ENCODE data around the gene CACNA1I. TPM values are rescaled to one million over a fixed set of nuclear protein-coding genes. Genes with fewer than 3 reads are reported as not detected.
"Not testable (repeated sequence)": the region's sequence is repeated elsewhere in the genome, so short reads cannot be mapped to it uniquely, and the experiment has no call there.

Gene CACNA1I
- polyA plus RNA-seq, 1 experiment = not detected

DNA sequence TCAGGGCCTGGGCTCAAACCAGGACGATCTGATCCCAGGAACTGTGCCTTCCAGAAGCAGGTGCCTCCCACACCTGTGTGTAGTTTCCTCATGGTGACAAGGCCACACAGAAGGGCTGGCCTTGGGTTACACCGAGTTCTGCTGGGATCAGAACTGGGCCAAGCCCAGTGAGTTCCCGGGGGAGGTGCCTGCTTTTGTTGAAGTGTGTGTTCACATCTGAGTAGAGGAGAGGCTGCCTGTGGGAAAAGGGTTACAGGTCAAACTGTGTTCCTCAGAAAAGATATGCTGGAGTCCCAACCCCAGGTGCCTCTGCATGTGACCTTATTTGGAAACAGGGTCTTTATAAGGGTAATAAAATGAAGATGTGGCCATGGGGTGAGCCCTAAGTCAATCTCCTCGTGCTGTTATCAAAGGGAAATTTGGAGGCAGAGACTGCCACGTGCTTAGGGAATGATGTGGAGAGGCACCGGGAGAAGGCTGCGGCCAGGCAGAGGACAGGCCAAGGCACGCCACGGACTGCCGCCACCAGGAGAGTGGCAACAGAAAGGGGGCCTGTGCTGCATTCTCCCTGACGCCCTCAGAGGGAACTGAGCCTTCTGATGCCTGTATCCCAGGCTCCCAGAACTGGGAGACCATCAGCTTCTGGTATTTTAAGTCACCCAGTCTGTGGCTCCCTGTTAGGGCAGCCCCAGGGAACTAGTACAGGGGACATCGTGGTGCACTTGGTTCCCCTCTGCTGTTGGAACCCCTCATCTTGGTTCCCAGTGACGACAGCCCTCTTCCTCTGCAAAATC, 158.8 kb downstream of the CACNA1I start:
- ChIA-PET CTCF (no interaction called here), POLR2A (no interaction called here)
- TF ChIP-seq, protein P1, sequence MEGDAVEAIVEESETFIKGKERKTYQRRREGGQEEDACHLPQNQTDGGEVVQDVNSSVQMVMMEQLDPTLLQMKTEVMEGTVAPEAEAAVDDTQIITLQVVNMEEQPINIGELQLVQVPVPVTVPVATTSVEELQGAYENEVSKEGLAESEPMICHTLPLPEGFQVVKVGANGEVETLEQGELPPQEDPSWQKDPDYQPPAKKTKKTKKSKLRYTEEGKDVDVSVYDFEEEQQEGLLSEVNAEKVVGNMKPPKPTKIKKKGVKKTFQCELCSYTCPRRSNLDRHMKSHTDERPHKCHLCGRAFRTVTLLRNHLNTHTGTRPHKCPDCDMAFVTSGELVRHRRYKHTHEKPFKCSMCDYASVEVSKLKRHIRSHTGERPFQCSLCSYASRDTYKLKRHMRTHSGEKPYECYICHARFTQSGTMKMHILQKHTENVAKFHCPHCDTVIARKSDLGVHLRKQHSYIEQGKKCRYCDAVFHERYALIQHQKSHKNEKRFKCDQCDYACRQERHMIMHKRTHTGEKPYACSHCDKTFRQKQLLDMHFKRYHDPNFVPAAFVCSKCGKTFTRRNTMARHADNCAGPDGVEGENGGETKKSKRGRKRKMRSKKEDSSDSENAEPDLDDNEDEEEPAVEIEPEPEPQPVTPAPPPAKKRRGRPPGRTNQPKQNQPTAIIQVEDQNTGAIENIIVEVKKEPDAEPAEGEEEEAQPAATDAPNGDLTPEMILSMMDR (IDR thresholded peaks at IDR 0.05; ENCODE audit: low read depth, low read length) = no peak
- Histone ChIP-seq H3K27me3 (ENCODE audit: control insufficient read depth, insufficient read depth, low read length) (peaks cover 40% of the 10 kb centered on the region), H3K4me3 (ENCODE audit: low read depth, low read length) (no peak overlapping the region), H3K27ac (ENCODE audit: low read depth, low read length) (no peak overlapping the region), H3K9me3 (ENCODE audit: control insufficient read depth, insufficient read depth, low read length) (no peaks in the 10 kb centered on the region; the same call in 1 of the 2 replicates)
- DNase-seq (ENCODE audit: low read depth, low spot score) = no peak

DNA sequence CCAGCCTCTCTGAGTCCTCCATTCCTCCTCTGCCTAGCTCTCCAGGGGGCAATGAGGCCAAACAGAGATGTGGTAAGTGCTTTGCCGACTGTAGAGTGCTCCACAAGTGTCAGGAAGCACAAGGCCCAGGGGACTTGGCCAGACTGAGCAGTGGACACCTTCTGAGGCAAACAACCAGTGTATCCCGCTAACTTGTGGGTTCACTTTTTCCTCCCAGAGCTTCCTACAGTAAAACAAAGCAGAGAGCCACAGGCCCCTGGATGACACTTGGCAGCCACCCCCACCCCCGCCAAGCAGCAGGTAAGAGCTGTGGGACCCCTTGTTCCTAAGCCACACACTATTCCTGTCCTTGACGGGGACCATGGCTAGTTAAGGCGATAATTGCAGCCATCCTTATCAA, 160.9 kb downstream of the CACNA1I start:
- TF ChIP-seq, protein P1 (IDR thresholded peaks at IDR 0.05; ENCODE audit: low read depth, low read length) = no peak
- CTCF ChIA-PET = no interaction called here
- POLR2A ChIA-PET = no interaction called here
- no peak for DNase-seq (ENCODE audit: low read depth, low spot score)
- H3K27me3 ChIP-seq (ENCODE audit: control insufficient read depth, insufficient read depth, low read length) = peaks cover 35% of the 10 kb centered on the region
- no peak overlapping the region for H3K4me3 ChIP-seq (ENCODE audit: low read depth, low read length)
- no peak overlapping the region for H3K27ac ChIP-seq (ENCODE audit: low read depth, low read length)
- H3K9me3 ChIP-seq (ENCODE audit: control insufficient read depth, insufficient read depth, low read length) = no peaks in the 10 kb centered on the region; the same call in 1 of the 2 replicates

DNA sequence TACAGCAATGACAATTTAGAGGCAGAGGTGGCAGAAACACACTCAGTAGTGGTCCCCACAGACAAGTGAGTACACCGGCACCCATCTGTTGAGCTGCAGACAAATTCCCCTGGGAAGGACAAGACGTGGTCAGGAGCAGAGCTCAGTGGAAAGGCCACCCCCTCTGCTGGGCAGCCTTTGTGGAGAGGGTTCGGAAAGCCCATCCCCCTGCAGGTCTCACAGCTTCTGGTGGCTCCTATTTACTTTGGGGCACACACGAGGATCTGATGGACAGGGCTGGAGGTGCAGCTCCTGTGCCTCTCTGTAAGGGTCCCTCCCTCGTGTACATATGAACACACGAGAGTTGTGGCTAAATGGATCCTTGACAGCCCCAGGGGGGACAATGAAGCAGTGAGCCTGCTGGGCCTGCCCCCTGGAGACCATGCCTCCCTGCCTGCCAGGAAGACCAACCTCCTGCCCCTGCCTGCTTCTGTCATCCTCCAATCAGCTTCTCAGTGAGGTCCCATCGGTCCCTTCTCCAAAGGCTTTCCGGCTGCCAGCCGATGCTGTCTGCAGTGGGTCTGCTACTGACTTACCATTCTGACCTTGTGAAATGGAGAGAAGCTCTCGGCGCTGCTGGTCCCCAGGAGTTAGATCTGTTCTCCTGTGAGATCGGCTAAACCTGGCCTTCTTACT, 161.5 kb downstream of the CACNA1I start:
- H3K4me3 ChIP-seq (ENCODE audit: low read depth, low read length) = no peak overlapping the region
- ChIA-PET CTCF (no interaction called here), POLR2A (no interaction called here)
- no peak overlapping the region for H3K27ac ChIP-seq (ENCODE audit: low read depth, low read length)
- no peak for DNase-seq (ENCODE audit: low read depth, low spot score)
- H3K9me3 ChIP-seq (ENCODE audit: control insufficient read depth, insufficient read depth, low read length) = no peaks in the 10 kb centered on the region; the same call in 1 of the 2 replicates
- H3K27me3 ChIP-seq (ENCODE audit: control insufficient read depth, insufficient read depth, low read length) = peaks cover 36% of the 10 kb centered on the region
- TF ChIP-seq, protein P1 (IDR thresholded peaks at IDR 0.05; ENCODE audit: low read depth, low read length) = no peak

DNA sequence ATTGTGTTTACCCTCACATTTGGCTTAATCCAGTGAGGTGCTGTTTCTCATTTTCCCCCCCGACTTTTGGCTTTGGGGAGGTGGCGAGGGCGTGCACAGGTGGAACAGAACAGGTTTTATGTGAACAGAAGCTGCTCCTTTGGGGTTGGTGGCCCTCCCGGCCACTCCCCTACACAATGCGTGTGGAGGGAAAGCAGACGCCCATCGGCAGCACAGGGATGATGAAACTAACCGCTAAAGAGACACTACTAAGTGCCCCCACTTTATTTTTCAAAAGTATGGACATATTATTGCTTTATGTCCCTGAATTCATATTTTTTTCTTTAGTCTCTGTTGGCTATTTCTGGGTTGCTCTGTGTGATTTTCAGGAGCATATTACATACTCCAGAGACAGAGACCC, 162.1 kb downstream of the CACNA1I start:
- no peak overlapping the region for H3K27ac ChIP-seq (ENCODE audit: low read depth, low read length)
- no peak overlapping the region for H3K4me3 ChIP-seq (ENCODE audit: low read depth, low read length)
- CTCF ChIA-PET = no interaction called here
- peaks cover 36% of the 10 kb centered on the region for H3K27me3 ChIP-seq (ENCODE audit: control insufficient read depth, insufficient read depth, low read length)
- H3K9me3 ChIP-seq (ENCODE audit: control insufficient read depth, insufficient read depth, low read length) = no peaks in the 10 kb centered on the region; the same call in 1 of the 2 replicates
- POLR2A ChIA-PET = no interaction called here
- no peak for DNase-seq (ENCODE audit: low read depth, low spot score)
- TF ChIP-seq, protein P1 (IDR thresholded peaks at IDR 0.05; ENCODE audit: low read depth, low read length) = no peak

DNA sequence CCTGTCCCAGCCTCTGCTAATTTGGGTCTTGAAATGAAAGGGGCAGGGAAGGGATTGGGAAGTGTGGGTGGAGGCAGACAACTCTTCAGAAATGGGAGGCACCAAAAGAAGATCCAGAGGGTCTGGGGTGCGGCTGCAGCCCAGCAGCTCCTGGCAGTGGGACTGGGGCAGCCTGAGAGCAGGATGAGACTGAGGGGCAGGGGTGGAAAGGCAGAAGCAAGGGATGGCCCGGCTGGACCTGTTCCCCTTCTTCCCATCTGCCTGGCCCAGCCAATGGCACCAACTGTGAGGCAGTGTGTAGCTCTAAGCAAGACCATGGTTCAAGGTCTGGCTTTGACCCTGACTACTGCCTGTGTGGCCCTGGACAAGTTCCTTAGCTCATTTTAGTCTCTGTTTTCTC, 162.6 kb downstream of the CACNA1I start:
- TF ChIP-seq, protein P1 (IDR thresholded peaks at IDR 0.05; ENCODE audit: low read depth, low read length) = no peak
- Histone ChIP-seq H3K27ac (ENCODE audit: low read depth, low read length) (no peak overlapping the region), H3K4me3 (ENCODE audit: low read depth, low read length) (no peak overlapping the region), H3K27me3 (ENCODE audit: control insufficient read depth, insufficient read depth, low read length) (peaks cover 36% of the 10 kb centered on the region), H3K9me3 (ENCODE audit: control insufficient read depth, insufficient read depth, low read length) (no peaks in the 10 kb centered on the region; the same call in 1 of the 2 replicates)
- ChIA-PET CTCF (no interaction called here), POLR2A (no interaction called here)
- DNase-seq (ENCODE audit: low read depth, low spot score) = no peak

DNA sequence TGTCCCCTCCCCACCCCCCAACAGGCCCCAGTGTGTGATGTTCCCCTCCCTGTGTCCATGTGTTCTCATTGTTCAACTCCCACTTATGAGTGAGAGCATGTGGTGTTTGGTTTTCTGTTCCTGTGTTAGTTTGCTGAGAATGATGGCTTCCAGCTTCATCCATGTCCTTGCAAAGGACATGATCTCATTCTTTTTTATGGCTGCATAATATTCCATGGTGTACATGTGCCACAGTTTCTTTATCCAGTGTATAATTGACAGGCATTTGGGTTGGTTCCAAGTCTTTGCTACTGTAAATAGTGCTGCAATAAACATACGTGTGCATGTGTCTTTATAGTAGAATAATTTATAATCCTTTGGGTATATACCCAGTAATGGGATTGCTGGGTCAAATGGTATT, 163.5 kb downstream of the CACNA1I start:
- peaks cover 33% of the 10 kb centered on the region for H3K27me3 ChIP-seq (ENCODE audit: control insufficient read depth, insufficient read depth, low read length)
- POLR2A ChIA-PET, CTCF ChIA-PET: not testable (repeated sequence)

More for the DNA sequence above, 163.5 kb downstream of the CACNA1I start:
- DNase-seq (ENCODE audit: low read depth, low spot score); H3K27ac ChIP-seq (ENCODE audit: low read depth, low read length); H3K4me3 ChIP-seq (ENCODE audit: low read depth, low read length); H3K9me3 ChIP-seq (ENCODE audit: control insufficient read depth, insufficient read depth, low read length): not testable (repeated sequence)

Measured in AG04450 (cell line).